ENCODE results near the gene GATAD1. TPM values are rescaled to one million over a fixed set of nuclear protein-coding genes. Genes with fewer than 3 reads are reported as not detected.

GATAD1 gene
- total RNA-seq, 2 donors from 2014 or later, result 44.0 to 72.3 TPM

DNA sequence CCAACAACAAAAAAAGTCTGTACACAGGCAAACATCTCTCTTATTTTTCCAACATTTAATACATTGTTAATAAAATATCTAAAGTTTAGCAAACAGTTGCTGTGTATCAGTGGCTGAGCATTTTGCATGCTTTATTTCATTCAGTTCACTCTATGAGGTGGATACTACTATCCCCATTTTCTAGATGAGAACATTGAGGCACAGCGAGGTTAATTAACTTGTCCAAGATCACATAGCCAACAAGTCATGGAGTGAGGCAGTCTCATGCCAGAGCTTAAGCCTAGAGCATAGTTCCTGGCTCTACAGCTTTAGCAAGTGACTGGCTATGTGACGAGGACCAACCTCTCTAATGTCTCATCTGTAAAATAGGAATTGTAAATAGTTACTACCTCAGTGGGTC is 4.4 kb downstream of the GATAD1 start:
- Histone ChIP-seq H3K4me1 (ENCODE audit: control insufficient read depth in 1 of 2, low read depth in 2 of 2) (peaks cover 3 to 4% of the 10 kb centered on the region in 2 donors), H3K27me3 (replicated peaks; ENCODE audit: insufficient read depth) (no peaks in the 10 kb centered on the region), H3K9me3 (no peaks in the 10 kb centered on the region), H3K36me3 (peaks cover 46% of the 10 kb centered on the region), H3K27ac (no peak overlapping the region), H3K4me3 (no peak overlapping the region)
- no peak for DNase-seq (ENCODE audit: low spot score)
- no peak for ATAC-seq (ENCODE audit: insufficient number of reproducible peaks, low FRiP score, low read depth)
- TF ChIP-seq, protein P1, sequence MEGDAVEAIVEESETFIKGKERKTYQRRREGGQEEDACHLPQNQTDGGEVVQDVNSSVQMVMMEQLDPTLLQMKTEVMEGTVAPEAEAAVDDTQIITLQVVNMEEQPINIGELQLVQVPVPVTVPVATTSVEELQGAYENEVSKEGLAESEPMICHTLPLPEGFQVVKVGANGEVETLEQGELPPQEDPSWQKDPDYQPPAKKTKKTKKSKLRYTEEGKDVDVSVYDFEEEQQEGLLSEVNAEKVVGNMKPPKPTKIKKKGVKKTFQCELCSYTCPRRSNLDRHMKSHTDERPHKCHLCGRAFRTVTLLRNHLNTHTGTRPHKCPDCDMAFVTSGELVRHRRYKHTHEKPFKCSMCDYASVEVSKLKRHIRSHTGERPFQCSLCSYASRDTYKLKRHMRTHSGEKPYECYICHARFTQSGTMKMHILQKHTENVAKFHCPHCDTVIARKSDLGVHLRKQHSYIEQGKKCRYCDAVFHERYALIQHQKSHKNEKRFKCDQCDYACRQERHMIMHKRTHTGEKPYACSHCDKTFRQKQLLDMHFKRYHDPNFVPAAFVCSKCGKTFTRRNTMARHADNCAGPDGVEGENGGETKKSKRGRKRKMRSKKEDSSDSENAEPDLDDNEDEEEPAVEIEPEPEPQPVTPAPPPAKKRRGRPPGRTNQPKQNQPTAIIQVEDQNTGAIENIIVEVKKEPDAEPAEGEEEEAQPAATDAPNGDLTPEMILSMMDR (IDR thresholded peaks at IDR 0.05), result no peak

DNA sequence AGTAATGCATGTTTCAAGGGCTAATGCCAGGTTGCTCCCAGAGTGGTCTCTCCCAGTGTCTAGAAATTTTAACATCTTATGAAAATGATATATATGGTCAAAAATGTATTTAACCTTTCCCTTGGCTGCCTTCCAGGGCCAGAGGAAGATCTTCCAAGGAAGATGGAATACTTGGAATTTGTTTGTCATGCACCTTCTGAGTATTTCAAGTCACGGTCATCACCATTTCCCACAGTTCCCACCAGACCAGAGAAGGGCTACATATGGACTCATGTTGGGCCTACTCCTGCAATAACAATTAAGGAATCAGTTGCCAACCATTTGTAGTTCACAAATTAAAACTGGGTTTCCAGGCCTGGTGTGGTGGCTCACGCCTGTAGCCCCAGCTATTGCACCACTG is 9.0 kb downstream of the GATAD1 start:
- no peak for ATAC-seq (ENCODE audit: insufficient number of reproducible peaks, low FRiP score, low read depth)
- peaks cover 45% of the 10 kb centered on the region for H3K36me3 ChIP-seq
- TF ChIP-seq, protein P1 (IDR thresholded peaks at IDR 0.05), result no peak

DNA sequence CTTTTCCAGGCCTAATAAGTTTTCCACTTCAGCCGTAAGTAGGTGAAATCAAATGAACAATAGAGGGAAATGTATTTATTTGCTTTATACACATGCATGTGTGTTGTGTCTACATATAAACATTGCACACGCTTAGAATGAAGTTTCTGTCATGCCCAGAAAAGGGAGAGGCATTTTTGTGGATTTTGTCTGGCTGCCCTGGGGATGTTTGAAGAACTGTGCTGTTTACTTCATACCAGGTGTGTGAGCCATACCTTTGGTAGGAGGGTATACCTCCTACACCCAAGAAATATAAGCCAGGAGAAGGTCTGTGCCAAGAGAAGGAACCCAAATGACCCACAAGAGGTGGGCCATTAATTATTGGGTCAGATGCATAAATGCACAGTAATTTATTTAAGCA is 12.8 kb downstream of the GATAD1 start:
- H3K27me3 ChIP-seq (replicated peaks; ENCODE audit: insufficient read depth), result no peaks in the 10 kb centered on the region
- no peak overlapping the region for H3K4me3 ChIP-seq
- H3K27ac ChIP-seq, result no peak overlapping the region
- ATAC-seq (ENCODE audit: insufficient number of reproducible peaks, low FRiP score, low read depth) (no peak), DNase-seq (ENCODE audit: low spot score) (no peak)
- TF ChIP-seq, protein P1 (IDR thresholded peaks at IDR 0.05), result no peak
- H3K36me3 ChIP-seq, result peaks cover 21% of the 10 kb centered on the region
- H3K4me1 ChIP-seq (ENCODE audit: control insufficient read depth in 1 of 2, low read depth in 2 of 2), result no peaks in the 10 kb centered on the region
- H3K9me3 ChIP-seq, result no peaks in the 10 kb centered on the region

More for the DNA sequence above, 9.0 kb downstream of the GATAD1 start:
- H3K4me3 ChIP-seq, result no peak overlapping the region
- no peak overlapping the region for H3K27ac ChIP-seq
- DNase-seq (ENCODE audit: low spot score), result no peak
- H3K4me1 ChIP-seq (ENCODE audit: control insufficient read depth in 1 of 2, low read depth in 2 of 2), result no peaks in the 10 kb centered on the region
- no peaks in the 10 kb centered on the region for H3K9me3 ChIP-seq
- H3K27me3 ChIP-seq (replicated peaks; ENCODE audit: insufficient read depth), result no peaks in the 10 kb centered on the region

DNA sequence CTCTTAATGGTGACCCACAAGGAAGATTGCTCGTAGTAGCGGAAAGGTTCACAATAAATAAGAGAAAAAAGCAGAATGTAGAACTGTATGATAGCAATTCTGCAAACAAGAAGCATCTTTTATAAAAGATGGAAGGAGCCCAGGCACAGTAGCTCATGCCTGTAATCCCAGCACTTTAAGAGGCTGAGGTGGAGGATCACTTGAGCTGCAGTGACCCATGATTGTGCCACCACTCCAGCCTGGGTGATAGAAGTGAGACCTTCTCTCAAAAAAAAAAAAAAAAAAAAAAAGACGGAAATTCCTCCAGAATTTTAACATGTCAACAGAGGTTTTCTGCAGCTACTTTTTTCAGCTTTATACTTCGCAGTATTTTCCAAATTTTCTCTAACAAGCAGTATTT is 13.2 kb downstream of the GATAD1 start:
- H3K4me1 ChIP-seq (ENCODE audit: control insufficient read depth in 1 of 2, low read depth in 2 of 2), result no peaks in the 10 kb centered on the region
- DNase-seq (ENCODE audit: low spot score) (no peak), ATAC-seq (ENCODE audit: insufficient number of reproducible peaks, low FRiP score, low read depth) (no peak)
- H3K36me3 ChIP-seq, result peaks cover 18% of the 10 kb centered on the region
- no peak overlapping the region for H3K27ac ChIP-seq
- no peaks in the 10 kb centered on the region for H3K9me3 ChIP-seq
- TF ChIP-seq, protein P1 (IDR thresholded peaks at IDR 0.05), result no peak
- no peaks in the 10 kb centered on the region for H3K27me3 ChIP-seq (replicated peaks; ENCODE audit: insufficient read depth)
- no peak overlapping the region for H3K4me3 ChIP-seq

DNA sequence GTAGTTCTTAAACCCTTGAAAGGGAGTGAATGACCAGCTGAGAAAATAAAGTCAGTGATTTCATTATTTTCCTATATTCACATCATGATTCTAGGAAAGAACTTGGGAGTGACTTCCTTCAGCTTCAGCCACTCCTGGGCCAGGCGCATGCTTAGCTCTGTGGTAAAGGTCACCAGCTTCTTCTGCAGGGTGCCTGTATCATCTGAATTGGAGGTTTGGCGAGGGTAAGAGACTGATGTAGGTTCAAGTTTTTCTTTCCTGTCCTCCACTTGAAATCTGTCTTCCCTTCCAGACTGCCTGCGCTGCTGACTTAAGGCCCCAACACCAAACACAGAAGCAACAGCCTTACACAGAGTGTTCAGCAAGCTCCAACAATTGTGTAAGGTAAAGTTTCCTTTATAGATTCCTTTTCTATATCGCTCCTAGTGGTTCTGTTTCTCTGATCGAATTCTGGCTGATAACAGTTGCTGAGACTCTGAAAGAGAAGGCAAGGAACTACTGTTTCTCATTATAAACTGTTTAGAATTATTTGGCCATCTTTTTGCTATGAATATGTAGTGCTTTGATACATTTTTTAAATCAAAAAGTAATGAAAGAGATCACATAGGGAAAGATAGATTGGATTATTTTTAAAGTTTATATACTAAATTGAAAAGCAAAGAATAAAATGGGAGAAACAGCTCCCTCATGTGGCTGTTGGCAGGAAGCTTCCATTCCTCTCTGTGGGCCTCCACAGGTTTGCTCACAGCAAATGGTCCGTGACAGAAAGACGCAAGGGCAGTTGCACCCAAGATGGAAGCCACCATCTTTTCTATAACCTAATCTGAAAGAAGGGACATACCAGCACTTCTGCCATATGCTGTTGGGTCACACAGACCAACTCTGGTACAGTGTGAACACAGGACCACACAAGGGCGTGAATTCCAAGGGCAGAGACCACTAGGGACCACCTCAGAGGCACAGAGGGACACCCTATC is 14.0 kb downstream of the GATAD1 start:
- Histone ChIP-seq H3K4me3 (no peak overlapping the region), H3K4me1 (ENCODE audit: control insufficient read depth in 1 of 2, low read depth in 2 of 2) (no peaks in the 10 kb centered on the region), H3K27ac (no peak overlapping the region), H3K27me3 (replicated peaks; ENCODE audit: insufficient read depth) (no peaks in the 10 kb centered on the region), H3K9me3 (no peaks in the 10 kb centered on the region), H3K36me3 (peaks cover 10% of the 10 kb centered on the region)
- TF ChIP-seq, protein P1 (IDR thresholded peaks at IDR 0.05), result peak; percentile 32
- no peak for DNase-seq (ENCODE audit: low spot score)
- ATAC-seq (ENCODE audit: insufficient number of reproducible peaks, low FRiP score, low read depth), result no peak
